ENCODE results near the gene CD37. TPM values are rescaled to one million over a fixed set of nuclear protein-coding genes. Genes with fewer than 3 reads are reported as not detected.

The CD37 gene
- total RNA-seq, 1 donor from 2014 or later, result not detected

DNA sequence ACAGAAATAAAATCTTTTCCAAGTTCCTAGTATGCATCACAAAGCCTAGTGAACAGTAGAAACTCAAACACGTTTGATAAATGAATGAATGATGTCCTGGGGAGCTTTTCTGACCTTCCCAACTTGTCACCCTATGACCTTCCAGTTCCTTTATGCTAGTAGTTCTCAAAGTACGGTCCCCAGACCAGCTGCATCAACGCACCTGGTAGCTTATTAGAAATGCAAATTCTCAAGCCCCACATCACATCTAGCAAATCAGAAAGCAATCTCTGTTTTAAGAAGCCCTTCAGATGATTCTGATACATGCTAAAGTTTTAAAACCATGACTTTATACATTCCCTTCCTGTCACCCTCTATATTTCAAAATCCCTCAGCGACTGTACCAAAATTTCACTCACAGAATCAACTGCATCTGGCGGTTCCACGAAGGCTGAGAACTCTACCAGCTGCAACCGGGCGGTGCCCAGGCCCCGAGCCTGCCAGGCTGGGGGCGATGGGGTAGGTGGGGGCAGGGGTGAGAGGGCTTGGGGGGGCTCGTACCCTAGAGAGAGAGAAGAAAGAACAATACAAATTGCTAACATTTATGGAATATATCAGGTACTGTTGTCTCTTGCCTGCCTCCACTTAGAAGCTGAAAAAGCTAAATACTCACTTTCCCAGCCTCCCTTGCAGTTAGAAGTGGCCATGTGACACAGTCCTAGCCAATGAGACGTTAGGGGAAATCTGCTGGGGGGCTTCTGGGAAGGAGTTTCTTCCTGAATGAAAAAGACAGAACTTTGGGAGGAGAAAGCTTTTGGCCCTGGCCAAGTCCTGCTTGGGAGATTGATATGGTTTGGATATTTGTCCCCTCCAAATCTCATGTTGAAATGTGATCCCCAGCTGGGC is 13.3 kb downstream of the CD37 start:
- no peaks in the 10 kb centered on the region for H3K27me3 Mint-ChIP-seq (ENCODE audit: unreplicated experiment)
- peaks cover 3% of the 10 kb centered on the region for H3K4me1 Mint-ChIP-seq (ENCODE audit: low read depth, unreplicated experiment)
- TF ChIP-seq, protein P1, sequence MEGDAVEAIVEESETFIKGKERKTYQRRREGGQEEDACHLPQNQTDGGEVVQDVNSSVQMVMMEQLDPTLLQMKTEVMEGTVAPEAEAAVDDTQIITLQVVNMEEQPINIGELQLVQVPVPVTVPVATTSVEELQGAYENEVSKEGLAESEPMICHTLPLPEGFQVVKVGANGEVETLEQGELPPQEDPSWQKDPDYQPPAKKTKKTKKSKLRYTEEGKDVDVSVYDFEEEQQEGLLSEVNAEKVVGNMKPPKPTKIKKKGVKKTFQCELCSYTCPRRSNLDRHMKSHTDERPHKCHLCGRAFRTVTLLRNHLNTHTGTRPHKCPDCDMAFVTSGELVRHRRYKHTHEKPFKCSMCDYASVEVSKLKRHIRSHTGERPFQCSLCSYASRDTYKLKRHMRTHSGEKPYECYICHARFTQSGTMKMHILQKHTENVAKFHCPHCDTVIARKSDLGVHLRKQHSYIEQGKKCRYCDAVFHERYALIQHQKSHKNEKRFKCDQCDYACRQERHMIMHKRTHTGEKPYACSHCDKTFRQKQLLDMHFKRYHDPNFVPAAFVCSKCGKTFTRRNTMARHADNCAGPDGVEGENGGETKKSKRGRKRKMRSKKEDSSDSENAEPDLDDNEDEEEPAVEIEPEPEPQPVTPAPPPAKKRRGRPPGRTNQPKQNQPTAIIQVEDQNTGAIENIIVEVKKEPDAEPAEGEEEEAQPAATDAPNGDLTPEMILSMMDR (IDR thresholded peaks at IDR 0.05; ENCODE audit: partially characterized antibody, unreplicated experiment), result no peak
- H3K27ac Mint-ChIP-seq (ENCODE audit: unreplicated experiment), result peak overlapping the region; percentile 54
- no peak for DNase-seq
- H3K9me3 Mint-ChIP-seq (ENCODE audit: unreplicated experiment), result peaks cover 5% of the 10 kb centered on the region
- H3K36me3 Mint-ChIP-seq (ENCODE audit: unreplicated experiment), result peaks cover 10% of the 10 kb centered on the region
- no peak overlapping the region for H3K4me3 Mint-ChIP-seq (ENCODE audit: unreplicated experiment)

DNA sequence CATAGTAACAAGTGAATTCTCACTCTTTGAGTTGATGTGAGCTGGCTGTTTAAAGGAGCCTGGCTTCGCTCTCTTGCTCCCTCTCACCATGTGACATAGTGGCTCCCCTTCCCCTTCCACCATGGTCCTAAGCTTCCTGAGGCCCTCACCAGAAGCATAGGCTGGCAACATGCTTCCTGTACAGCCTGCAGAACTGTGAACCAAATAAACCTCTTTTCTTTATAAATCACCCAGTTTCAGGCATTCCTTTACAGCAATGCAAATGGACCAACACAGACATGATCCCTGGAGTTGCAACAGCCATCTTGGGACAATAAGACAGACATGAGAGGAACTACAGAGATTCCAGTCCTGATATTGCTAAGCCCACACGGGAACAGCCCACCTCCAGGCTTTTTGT is 14.4 kb downstream of the CD37 start:
- H3K4me3 Mint-ChIP-seq (ENCODE audit: unreplicated experiment), result no peak overlapping the region
- no peak overlapping the region for H3K27ac Mint-ChIP-seq (ENCODE audit: unreplicated experiment)
- peaks cover 5% of the 10 kb centered on the region for H3K9me3 Mint-ChIP-seq (ENCODE audit: unreplicated experiment)
- H3K27me3 Mint-ChIP-seq (ENCODE audit: unreplicated experiment), result peaks cover 2% of the 10 kb centered on the region
- peaks cover 8% of the 10 kb centered on the region for H3K36me3 Mint-ChIP-seq (ENCODE audit: unreplicated experiment)
- no peak for DNase-seq
- H3K4me1 Mint-ChIP-seq (ENCODE audit: low read depth, unreplicated experiment), result peaks cover 3% of the 10 kb centered on the region
- TF ChIP-seq, protein P1 (IDR thresholded peaks at IDR 0.05; ENCODE audit: partially characterized antibody, unreplicated experiment), result no peak

DNA sequence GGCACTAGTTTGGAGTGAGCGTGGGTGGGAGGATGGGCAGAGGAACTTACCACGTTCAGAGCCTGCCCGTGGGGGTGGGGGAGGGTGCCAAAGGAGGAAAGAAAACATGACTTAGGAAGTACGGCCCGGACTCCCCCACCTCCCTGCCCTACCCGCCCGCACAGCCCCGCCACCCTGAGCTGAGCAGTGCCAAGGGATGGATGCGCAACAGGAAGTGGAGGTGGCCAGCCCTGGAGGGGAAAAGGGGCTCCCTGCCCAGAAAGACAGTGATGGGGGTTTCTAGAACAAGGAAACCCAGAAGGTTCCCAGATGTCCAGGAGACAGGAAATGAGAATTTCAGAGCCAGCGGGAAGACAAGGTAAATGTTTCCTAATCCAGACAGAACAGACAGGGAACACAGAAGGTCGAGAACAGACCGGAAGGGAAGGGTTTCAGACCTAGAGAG is 20.7 kb downstream of the CD37 start:
- no peak for DNase-seq
- no peak overlapping the region for H3K4me3 Mint-ChIP-seq (ENCODE audit: unreplicated experiment)
- TF ChIP-seq, protein P1 (IDR thresholded peaks at IDR 0.05; ENCODE audit: partially characterized antibody, unreplicated experiment), result no peak
- H3K4me1 Mint-ChIP-seq (ENCODE audit: low read depth, unreplicated experiment), result peaks cover 8% of the 10 kb centered on the region
- H3K27ac Mint-ChIP-seq (ENCODE audit: unreplicated experiment), result no peak overlapping the region
- H3K9me3 Mint-ChIP-seq (ENCODE audit: unreplicated experiment), result peaks cover 4% of the 10 kb centered on the region
- peaks cover 4% of the 10 kb centered on the region for H3K27me3 Mint-ChIP-seq (ENCODE audit: unreplicated experiment)
- H3K36me3 Mint-ChIP-seq (ENCODE audit: unreplicated experiment), result peaks cover 4% of the 10 kb centered on the region

DNA sequence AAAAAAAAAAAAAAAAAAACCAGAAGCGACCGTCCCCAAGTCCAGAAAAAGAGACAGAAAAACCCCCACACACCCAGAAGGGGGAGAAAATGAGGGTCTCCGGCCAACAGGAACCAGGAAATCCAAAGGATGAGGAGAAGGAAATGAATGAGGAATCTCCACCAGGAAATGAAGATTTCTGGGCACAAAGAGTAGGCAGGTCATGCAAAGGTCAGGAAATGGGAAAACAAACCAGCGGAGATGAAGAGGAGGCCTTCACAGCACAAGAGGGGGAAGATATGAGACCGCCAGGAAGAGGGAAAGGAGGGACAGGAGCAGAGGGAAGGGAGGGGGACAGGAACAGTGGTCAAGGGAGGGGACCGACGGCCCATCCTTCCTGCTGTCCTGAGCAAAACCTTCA is 21.2 kb downstream of the CD37 start:
- Mint-ChIP-seq H3K9me3 (ENCODE audit: unreplicated experiment) (peaks cover 4% of the 10 kb centered on the region), H3K4me3 (ENCODE audit: unreplicated experiment) (peak overlapping the region; percentile 13), H3K27me3 (ENCODE audit: unreplicated experiment) (peaks cover 4% of the 10 kb centered on the region), H3K4me1 (ENCODE audit: low read depth, unreplicated experiment) (peaks cover 8% of the 10 kb centered on the region), H3K36me3 (ENCODE audit: unreplicated experiment) (peaks cover 4% of the 10 kb centered on the region), H3K27ac (ENCODE audit: unreplicated experiment) (no peak overlapping the region)
- no peak for DNase-seq
- TF ChIP-seq, protein P1 (IDR thresholded peaks at IDR 0.05; ENCODE audit: partially characterized antibody, unreplicated experiment), result no peak

DNA sequence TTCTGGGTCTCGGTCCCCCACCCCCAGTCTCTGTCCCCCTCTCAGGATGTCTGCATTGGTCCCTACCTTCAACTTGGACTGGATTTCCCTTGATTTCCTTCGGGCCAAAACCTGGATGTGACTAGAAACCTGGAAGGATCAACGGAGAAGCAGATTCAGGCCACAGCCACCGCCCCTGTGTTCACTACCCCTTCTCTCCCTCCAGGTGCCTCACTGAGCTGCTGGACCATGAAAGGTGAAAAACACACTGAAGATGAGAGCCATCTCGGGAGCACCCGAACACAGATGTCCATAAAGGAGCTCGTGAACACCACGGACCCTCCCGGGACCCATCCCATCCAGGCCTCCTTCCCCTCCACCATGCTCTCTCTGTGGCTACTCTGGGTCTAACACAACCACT is 22.0 kb downstream of the CD37 start:
- DNase-seq, result no peak
- Mint-ChIP-seq H3K27ac (ENCODE audit: unreplicated experiment) (peak overlapping the region; percentile 17), H3K4me3 (ENCODE audit: unreplicated experiment) (no peak overlapping the region), H3K9me3 (ENCODE audit: unreplicated experiment) (peaks cover 8% of the 10 kb centered on the region), H3K27me3 (ENCODE audit: unreplicated experiment) (peaks cover 4% of the 10 kb centered on the region), H3K4me1 (ENCODE audit: low read depth, unreplicated experiment) (peaks cover 8% of the 10 kb centered on the region), H3K36me3 (ENCODE audit: unreplicated experiment) (peaks cover 4% of the 10 kb centered on the region)
- TF ChIP-seq, protein P1 (IDR thresholded peaks at IDR 0.05; ENCODE audit: partially characterized antibody, unreplicated experiment), result no peak

All from glutamatergic neuron (in vitro differentiated cells).